Osteocyte (in vitro differentiated cells): Measurements from ENCODE around the gene IFT20. TPM values are rescaled to one million over a fixed set of nuclear protein-coding genes. Genes with fewer than 3 reads are reported as not detected.
A peak's percentile ranks its signal among the peaks of the same experiment; 100 is the strongest.

ENCODE experiments used
- DNase-seq: peaks from one replicate; pipeline ENCODE4 v3.0.0; 2021; ENCODE audit warnings: mixed read lengths; ENCODE audit not compliant: unreplicated experiment; ENCODE audit errors: extremely low spot score
- H3K27ac Mint-ChIP-seq: one replicate; pipeline ENCODE4 v1.8.0; 2021; ENCODE audit warnings: mild to moderate bottlenecking, mixed read lengths; ENCODE audit not compliant: unreplicated experiment
- H3K27me3 Mint-ChIP-seq: one replicate; pipeline ENCODE4 v1.8.0; 2021; ENCODE audit warnings: mixed read lengths; ENCODE audit not compliant: unreplicated experiment
- H3K36me3 Mint-ChIP-seq: one replicate; pipeline ENCODE4 v1.8.0; 2021; ENCODE audit warnings: mixed read lengths; ENCODE audit not compliant: unreplicated experiment
- H3K4me1 Mint-ChIP-seq: one replicate; pipeline ENCODE4 v1.8.0; 2021; ENCODE audit warnings: mixed read lengths; ENCODE audit not compliant: unreplicated experiment
- H3K4me3 Mint-ChIP-seq: one replicate; pipeline ENCODE4 v1.8.0; 2021; ENCODE audit warnings: mild to moderate bottlenecking, moderate library complexity, mixed read lengths; ENCODE audit not compliant: unreplicated experiment
- H3K9me3 Mint-ChIP-seq: one replicate; pipeline ENCODE4 v1.8.0; 2021; ENCODE audit warnings: mixed read lengths; ENCODE audit not compliant: unreplicated experiment
- CTCF ChIP-seq: fragments of 200-600 bp; sonication (generic); IDR thresholded peaks from 2 replicates; pipeline ENCODE4 v1.5.0; 2021; ENCODE audit warnings: antibody characterized with exemption, mild to moderate bottlenecking, moderate library complexity
- total RNA-seq: library from RNA; stranded (reverse); gene quantifications from 2 replicates; pipeline ENCODE4 v1.2.1, GENCODE V29; 2021

IFT20 gene
- total RNA-seq, 1 donor from 2014 or later = 61.9 TPM

DNA sequence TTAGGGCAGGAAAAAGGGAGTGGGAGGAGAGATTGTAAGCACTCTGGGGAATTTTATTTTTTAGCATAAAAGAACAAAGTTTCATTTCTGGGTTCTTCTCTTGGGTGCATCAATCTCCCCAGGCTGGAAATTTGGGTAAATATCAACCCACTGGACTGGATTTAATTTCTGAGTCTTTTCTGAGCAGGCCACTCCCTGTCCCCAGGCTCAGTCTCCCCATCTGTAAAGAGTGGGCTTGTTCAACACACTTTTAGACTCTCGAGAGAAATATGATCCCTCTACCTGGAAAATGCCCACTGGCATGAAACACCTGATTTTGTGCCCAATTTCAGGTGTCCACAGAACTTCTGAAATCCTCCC lies 35.5 kb upstream of the IFT20 start:
- peaks cover 2% of the 10 kb centered on the region for H3K36me3 Mint-ChIP-seq
- H3K4me1 Mint-ChIP-seq = peaks cover 26% of the 10 kb centered on the region
- H3K4me3 Mint-ChIP-seq = peak overlapping the region; percentile 83
- H3K27ac Mint-ChIP-seq = peak overlapping the region; percentile 76
- no peaks in the 10 kb centered on the region for H3K27me3 Mint-ChIP-seq
- no peak for DNase-seq
- no peaks in the 10 kb centered on the region for H3K9me3 Mint-ChIP-seq
- TF ChIP-seq CTCF = no peak

GRCh38 chr17:28370035-28370743 lies 34.9 kb upstream of the IFT20 start, which contains the start of gene VTN:
TSS of gene VTN (minus strand) at chr17:28370307. CDS start at chr17:28370203, 104 bp downstream.
- no peak for TF ChIP-seq CTCF
- H3K27me3 Mint-ChIP-seq = no peaks in the 10 kb centered on the region
- H3K4me3 Mint-ChIP-seq = peak within 1 kb of the TSS; percentile 83
- no peaks in the 10 kb centered on the region for H3K9me3 Mint-ChIP-seq
- peaks cover 2% of the 10 kb centered on the region for H3K36me3 Mint-ChIP-seq
- DNase-seq = no peak
- peaks cover 26% of the 10 kb centered on the region for H3K4me1 Mint-ChIP-seq
- H3K27ac Mint-ChIP-seq = peak within 1 kb of the TSS; percentile 76

- H3K4me3 Mint-ChIP-seq = no peak overlapping the region
Observed at GRCh38 chr17:28369684-28370034, 34.4 kb upstream of the IFT20 start.

GRCh38 chr17:28368915-28369683 lies 33.8 kb upstream of the IFT20 start:
- no peaks in the 10 kb centered on the region for H3K9me3 Mint-ChIP-seq
- no peak overlapping the region for H3K27ac Mint-ChIP-seq
- no peaks in the 10 kb centered on the region for H3K27me3 Mint-ChIP-seq
- H3K36me3 Mint-ChIP-seq = no peaks in the 10 kb centered on the region
- no peak for TF ChIP-seq CTCF
- no peak for DNase-seq
- H3K4me3 Mint-ChIP-seq = no peak overlapping the region
- H3K4me1 Mint-ChIP-seq = peaks cover 26% of the 10 kb centered on the region

More at GRCh38 chr17:28369684-28370034, 34.4 kb upstream of the IFT20 start:
- Mint-ChIP-seq H3K27ac (no peak overlapping the region), H3K27me3 (no peaks in the 10 kb centered on the region), H3K9me3 (no peaks in the 10 kb centered on the region), H3K36me3 (no peaks in the 10 kb centered on the region), H3K4me1 (peaks cover 26% of the 10 kb centered on the region)
- DNase-seq = no peak
- TF ChIP-seq CTCF = no peak

- Mint-ChIP-seq H3K4me1 (peaks cover 22% of the 10 kb centered on the region), H3K9me3 (no peaks in the 10 kb centered on the region), H3K27ac (no peak overlapping the region), H3K4me3 (no peak overlapping the region), H3K36me3 (no peaks in the 10 kb centered on the region), H3K27me3 (no peaks in the 10 kb centered on the region)
- DNase-seq = no peak
- no peak for TF ChIP-seq CTCF
Observed at GRCh38 chr17:28368306-28368831, 33.1 kb upstream of the IFT20 start.
